K562 (cell line): ENCODE measurements around the gene MEF2C. TPM values are rescaled to one million over a fixed set of nuclear protein-coding genes. Genes with fewer than 3 reads are reported as not detected.

ENCODE experiments used
- ATAC-seq: fragments of 200-7000 bp; cut with Tn5 transposase; 3 replicates; pipeline ENCODE4 v1.9.1; 2020; ENCODE audit warnings: moderate library complexity
- BruUV-seq: library from RNA; stranded (reverse); fragments of 400-500 nt; replicated peaks from 2 replicates; lab custom pipeline; 2021; lab: Mats Ljungman, UMichigan
- CTCF ChIA-PET: fragments of 300-600 bp; formaldehyde crosslinking; extraction: SDS; loops from one replicate; lab custom pipeline; 2021; ENCODE audit warnings: low intra/inter-chr PET ratio; lab: Yijun Ruan, JAX
- POLR2A ChIA-PET: fragments of 300-600, 350-650 bp; sonication (Branson Sonifier 250); formaldehyde crosslinking; extraction: SDS; loops from one replicate; lab custom pipeline; 2021; ENCODE audit warnings: antibody characterized with exemption, inconsistent platforms; lab: Yijun Ruan, JAX
- DNase-seq, 4 experiments: peaks; one replicate each; pipeline versions ENCODE4 v3.0.0 to v3.0.0-alpha.2; 2011 to 2018; ENCODE audit warnings: low spot score in 3 of 4, mixed read lengths in 3 of 4; ENCODE audit errors: extremely low read depth in 1 of 4
- FAIRE-seq: peaks from 2 replicates; lab custom pipeline; 2011; peaks lifted over from hg19 to GRCh38; lab: Jason Lieb, UNC
- H2AFZ ChIP-seq: 2 replicates; pipeline ENCODE4 v1.6.0; 2011; ENCODE audit warnings: low read depth, low read length, control low read depth, inconsistent platforms
- H3K27ac ChIP-seq: fragments of 200-600 bp; 3 replicates; pipeline ENCODE4 v1.8.0; 2011; ENCODE audit warnings: low read depth, mild to moderate bottlenecking, control low read depth, inconsistent platforms, low read length, moderate library complexity, mixed read lengths; ENCODE audit errors: extremely low read depth
- H3K27me3 ChIP-seq, 2 experiments: fragments of 300-600 bp in 1 of 2; 2 replicates in 1 of 2; 3 replicates in 1 of 2; pipeline versions ENCODE4 v1.6.0 to v1.8.0; 2011; ENCODE audit warnings: inconsistent platforms in 2 of 2, low read length in 2 of 2, mild to moderate bottlenecking in 1 of 2, mixed read lengths in 1 of 2, moderate library complexity in 1 of 2; ENCODE audit not compliant: control insufficient read depth in 2 of 2, insufficient read depth in 2 of 2
- H3K36me3 ChIP-seq: fragments of 300-600 bp; 3 replicates; pipeline ENCODE4 v1.8.0; 2011; ENCODE audit warnings: mild to moderate bottlenecking, low read length, inconsistent platforms; ENCODE audit not compliant: control insufficient read depth, insufficient read depth
- H3K4me1 ChIP-seq, 2 experiments: fragments of 200-600 bp in 1 of 2; replicated peaks in 1 of 2; 2 replicates in 1 of 2; 3 replicates in 1 of 2; pipeline versions ENCODE4 v1.5.1 to v1.8.0; 2011; ENCODE audit warnings: inconsistent platforms in 2 of 2, low read length in 2 of 2, mild to moderate bottlenecking in 1 of 2, mixed read lengths in 1 of 2, moderate library complexity in 1 of 2; ENCODE audit not compliant: control insufficient read depth in 2 of 2, insufficient read depth in 2 of 2
- H3K4me2 ChIP-seq: 2 replicates; pipeline ENCODE4 v1.6.1; 2011; ENCODE audit warnings: low read length, control low read depth, inconsistent platforms, mixed read lengths; ENCODE audit not compliant: insufficient read depth
- H3K4me3 ChIP-seq: fragments of 200-600 bp; sonication (generic), shearing (Covaris generic); 2 replicates; pipeline ENCODE4 v1.5.1; 2016; ENCODE audit warnings: control low read depth, inconsistent platforms
- H3K79me2 ChIP-seq: fragments of 200-600 bp; 3 replicates; pipeline ENCODE4 v1.8.0; 2011; ENCODE audit warnings: low read length, inconsistent platforms; ENCODE audit not compliant: control insufficient read depth, insufficient read depth
- H3K9ac ChIP-seq, 2 experiments: 2 replicates each; pipeline versions ENCODE4 v1.6.0 to v1.6.1; 2011; ENCODE audit warnings: low read depth in 2 of 2, low read length in 2 of 2, control low read depth in 1 of 2, inconsistent platforms in 1 of 2, mild to moderate bottlenecking in 1 of 2, mixed read lengths in 1 of 2; ENCODE audit not compliant: insufficient read depth in 1 of 2
- H3K9me1 ChIP-seq: one replicate; pipeline ENCODE4 v1.6.0; 2011; ENCODE audit warnings: inconsistent platforms, mild to moderate bottlenecking, low read length, moderate library complexity; ENCODE audit not compliant: control insufficient read depth, insufficient read depth
- H3K9me3 ChIP-seq: replicated peaks from 2 replicates; pipeline ENCODE4 v1.5.1; 2011; ENCODE audit warnings: low read depth, low read length, inconsistent platforms; ENCODE audit not compliant: control insufficient read depth, insufficient read depth
- H4K20me1 ChIP-seq: replicated peaks from 2 replicates; pipeline ENCODE4 v1.6.1; 2011; ENCODE audit warnings: low read length, inconsistent platforms, mixed read lengths; ENCODE audit not compliant: control insufficient read depth, insufficient read depth
- CBX2 ChIP-seq: fragments of 200-600 bp; sonication (generic); IDR thresholded peaks from one replicate; pipeline ENCODE4 v1.6.1; 2012; ENCODE audit warnings: mild to moderate bottlenecking, low read length, inconsistent platforms; ENCODE audit not compliant: insufficient read depth, poor library complexity, severe bottlenecking
- CBX3 ChIP-seq, 2 experiments: IDR thresholded peaks; 1 replicate in 1 of 2; 2 replicates in 1 of 2; pipeline ENCODE4 v1.6.1; 2012; ENCODE audit warnings: inconsistent platforms in 2 of 2, low read length in 2 of 2, borderline replicate concordance in 1 of 2, control low read depth in 1 of 2
- CEBPB ChIP-seq: fragments of 450-650 bp; IDR thresholded peaks from 2 replicates; pipeline ENCODE4 v1.6.1; 2016; ENCODE audit warnings: missing genetic modification characterization, missing compliant biosample characterization
- CLOCK ChIP-seq: fragments of 250-450 bp; sonication (Bioruptor Pico); IDR thresholded peaks from 2 replicates; pipeline ENCODE4 v1.4.0; 2020; ENCODE audit warnings: mild to moderate bottlenecking, moderate library complexity, borderline replicate concordance
- FOXJ2 ChIP-seq: fragments of 200-800 bp; sonication (Bioruptor generic); IDR thresholded peaks from 2 replicates; pipeline ENCODE4 v1.6.1; 2016; ENCODE audit warnings: missing genetic modification characterization, missing compliant biosample characterization
- GTF2F1 ChIP-seq: IDR thresholded peaks from 2 replicates; pipeline ENCODE4 v1.6.1; 2011; ENCODE audit warnings: low read depth, low read length, improper control_type of control experiment
- MEIS2 ChIP-seq: fragments of 450-650 bp; IDR thresholded peaks from 2 replicates; pipeline ENCODE4 v1.6.1; 2014; ENCODE audit warnings: mild to moderate bottlenecking; ENCODE audit not compliant: partially characterized antibody
- SMAD3 ChIP-seq: fragments of 450-650 bp; formaldehyde crosslinking; conservative IDR thresholded peaks from 2 replicates; pipeline ENCODE4 v1.4.0; 2020; ENCODE audit warnings: mild to moderate bottlenecking
- TAF1 ChIP-seq: IDR thresholded peaks from 2 replicates; pipeline ENCODE4 v1.6.1; 2011; ENCODE audit warnings: mild to moderate bottlenecking, low read length, moderate library complexity; ENCODE audit not compliant: insufficient read depth, control insufficient read depth, severe bottlenecking; ENCODE audit errors: extremely low read depth
- TSHZ1 ChIP-seq: fragments of 250-450 bp; sonication (Bioruptor Pico); IDR thresholded peaks from 2 replicates; pipeline ENCODE4 v1.4.0; 2020; ENCODE audit warnings: mild to moderate bottlenecking, moderate library complexity
- ZNF655 ChIP-seq: fragments of 250-450 bp; sonication (Bioruptor Pico); IDR thresholded peaks from 2 replicates; pipeline ENCODE4 v1.5.0; 2021
- WGBS: fragments of 100-300 bp; shearing (Covaris generic); methylation state at CpG from one replicate; pipeline ENCODE4 v1.1.6; 2016; ENCODE audit warnings: low coverage, mixed read lengths; ENCODE audit not compliant: insufficient coverage; ENCODE audit errors: missing lambda C conversion rate; 5-methylcytosine and 5-hydroxymethylcytosine counted together
- in situ Hi-C: fragments of 300-500 bp; cut with MboI; formaldehyde crosslinking; loops from 4 replicates; pipeline ENCODE4 v1.15.0; 2018; ENCODE audit warnings: inconsistent platforms, mixed read lengths
- intact Hi-C: fragments of 100-400 bp; cut with micrococcal nuclease; formaldehyde crosslinking; loops from 2 replicates; pipeline ENCODE4 v1.14.2; 2022
- polyA plus RNA-seq, 8 experiments: library from polyadenylated mRNA; depleted of rRNA in 4 of 8; stranded (reverse) in 5 of 8; unstranded in 3 of 8; fragments of >200 nt; fragmentation: Nextera tagmentation in 2 of 8; fragmentation: Illumina TruSeq in 1 of 8; extraction: Ambion mirVana in 2 of 8; extraction: Trizol in 1 of 8; gene quantifications; 2 replicates each; pipeline versions ENCODE4 v1.2.1 to v1.2.3, GENCODE V29; 2011 to 2014; ENCODE audit warnings: inconsistent platforms in 1 of 8, missing spikeins in 1 of 8
- total RNA-seq, 7 experiments: library from RNA; depleted of rRNA in 6 of 7; stranded (reverse); fragments of >200 nt in 6 of 7; fragmentation: Illumina TruSeq in 2 of 7; extraction: Trizol in 2 of 7; gene quantifications; 2 replicates each; pipeline versions ENCODE4 v1.2.1 to v1.2.3, GENCODE V29; 2011 to 2021; ENCODE audit warnings: low replicate concordance in 1 of 7

MEF2C gene
- total and polyA plus RNA-seq, 9 of the 15 experiments (the other 6 are each of a cell fraction or from before 2014, with no cell fraction given) = 25.1 to 67.8 (median 58.3) TPM

GRCh38 chr5:88761269-88761850 is 121.6 kb downstream of the MEF2C start (continued):
- TF ChIP-seq CEBPB (tag) = 0 out of 2 replicates have a peak, but pooled peaks have one; percentile 12

- DNase-seq = no peak
- ChIA-PET CTCF (no interaction called here), POLR2A (interaction anchor here (0.6 to 1.3 kb wide), 2 partner anchors 14 to 1502 kb away, joined by 3 read pairs; no protein-coding TSS in a partner anchor)
- in situ Hi-C loops = no loop called here
- WGBS = 47% methylated on average over 4 of the region's 4 CpGs
- Histone ChIP-seq H3K27ac (no peak overlapping the region), H3K9me1 (no peaks in the 10 kb centered on the region), H3K4me1 (no peaks in the 10 kb centered on the region), H3K36me3 (peaks cover 23% of the 10 kb centered on the region; the same call in 2 of the 3 replicates), H4K20me1 (no peaks in the 10 kb centered on the region), H3K79me2 (no peaks in the 10 kb centered on the region), H3K9ac (no peak overlapping the region), H3K4me2 (no peak overlapping the region), H3K27me3 (no peaks in the 10 kb centered on the region), H2AFZ (no peak overlapping the region), H3K9me3 (no peaks in the 10 kb centered on the region), H3K4me3 (no peak overlapping the region)
- intact Hi-C loops = no loop called here
- FAIRE-seq = no peak
- BruUV-seq = no TSS peak
- no peak for ATAC-seq
- no peak for TF ChIP-seq SMAD3 (CRISPR knock-in tag)
- peak; percentile 45 for TF ChIP-seq MEIS2
- TF ChIP-seq CBX3 (IDR thresholded peaks at IDR 0.05; ENCODE audit: borderline replicate concordance in 1 of 2, low read length in 2 of 2) = no peak
- TF ChIP-seq CLOCK (CRISPR knock-in tag) = no peak
- TF ChIP-seq GTF2F1 = no peak
- TF ChIP-seq TSHZ1 (CRISPR knock-in tag) = no peak
- no peak for TF ChIP-seq FOXJ2
- no peak for TF ChIP-seq ZNF655 (CRISPR knock-in tag)
- TF ChIP-seq TAF1 = no peak
- no peak for TF ChIP-seq CBX2
These were observed 122.5 kb downstream of the MEF2C start for GRCh38 chr5:88760527-88760926.
